Fibroblast of lung (primary cell): ENCODE results near the gene BCL7C. TPM values are rescaled to one million over a fixed set of nuclear protein-coding genes. Genes with fewer than 3 reads are reported as not detected.

Source experiments
- DNase-seq, 2 donors: peaks; one replicate each; pipeline versions ENCODE4 v3.0.0 to v3.0.0-alpha.2; 2010; ENCODE audit warnings: low read depth in 2 of 2
- H2AFZ ChIP-seq: 2 replicates; pipeline ENCODE4 v1.5.1; 2012; ENCODE audit warnings: low read length, control low read depth, inconsistent platforms
- H3K27ac ChIP-seq: 2 replicates; pipeline ENCODE4 v1.5.1; 2011; ENCODE audit warnings: low read length, control low read depth; ENCODE audit not compliant: insufficient read depth
- H3K27me3 ChIP-seq: 2 replicates; pipeline ENCODE4 v1.5.1; 2011; ENCODE audit warnings: mild to moderate bottlenecking, low read length; ENCODE audit not compliant: control insufficient read depth, insufficient read depth
- H3K36me3 ChIP-seq: 2 replicates; pipeline ENCODE4 v1.5.1; 2011; ENCODE audit warnings: low read length; ENCODE audit not compliant: control insufficient read depth, insufficient read depth
- H3K4me1 ChIP-seq: 2 replicates; pipeline ENCODE4 v1.5.1; 2011; ENCODE audit warnings: low read length; ENCODE audit not compliant: control insufficient read depth, insufficient read depth; ENCODE audit errors: extremely low read depth
- H3K4me2 ChIP-seq: 2 replicates; pipeline ENCODE4 v1.5.1; 2011; ENCODE audit warnings: low read length, control low read depth; ENCODE audit not compliant: insufficient read depth; ENCODE audit errors: extremely low read depth
- H3K4me3 ChIP-seq, 4 experiments: fragments of 200-600 bp in 1 of 4; sonication (generic) in 1 of 4; replicated peaks in 1 of 4; 2 replicates each; pipeline ENCODE4 v1.5.1; 2011 to 2016; ENCODE audit warnings: low read length in 4 of 4, low read depth in 3 of 4, mild to moderate bottlenecking in 3 of 4, control low read depth in 2 of 4, inconsistent platforms in 1 of 4, mixed read lengths in 1 of 4; ENCODE audit not compliant: insufficient read depth in 1 of 4; ENCODE audit errors: control extremely low read depth in 1 of 4
- H3K79me2 ChIP-seq: 2 replicates; pipeline ENCODE4 v1.5.1; 2012; ENCODE audit warnings: mild to moderate bottlenecking, low read length, inconsistent platforms; ENCODE audit not compliant: control insufficient read depth, insufficient read depth
- H3K9ac ChIP-seq: 2 replicates; pipeline ENCODE4 v1.5.1; 2011; ENCODE audit warnings: mild to moderate bottlenecking, low read length, control low read depth; ENCODE audit not compliant: insufficient read depth
- H3K9me3 ChIP-seq: 2 replicates; pipeline ENCODE4 v1.5.1; 2012; ENCODE audit warnings: low read depth, low read length; ENCODE audit not compliant: control insufficient read depth, insufficient read depth
- H4K20me1 ChIP-seq: 2 replicates; pipeline ENCODE4 v1.5.1; 2011; ENCODE audit warnings: low read length; ENCODE audit not compliant: control insufficient read depth, insufficient read depth; ENCODE audit errors: extremely low read depth
- CTCF ChIP-seq, 2 donors: IDR thresholded peaks in 1 of 2; conservative IDR thresholded peaks in 1 of 2; 1 replicate in 1 of 2; 2 replicates in 1 of 2; pipeline ENCODE4 v1.5.1; 2011 to 2012; ENCODE audit warnings: low read length in 2 of 2, control low read depth in 1 of 2, inconsistent platforms in 1 of 2, low read depth in 1 of 2, mild to moderate bottlenecking in 1 of 2
- EZH2 ChIP-seq: IDR thresholded peaks from 2 replicates; pipeline ENCODE4 v1.5.1; 2012; ENCODE audit warnings: low read length, control low read depth, mild to moderate bottlenecking; ENCODE audit errors: missing control alignments
- polyA plus RNA-seq, 2 donors: library from polyadenylated mRNA; depleted of rRNA in 1 of 2; stranded (reverse) in 1 of 2; unstranded in 1 of 2; fragments of >200 nt; gene quantifications; 2 replicates each; pipeline ENCODE4 v1.2.1, GENCODE V29; 2011 to 2012; ENCODE audit warnings: missing spikeins in 1 of 2
- total RNA-seq: library from RNA; depleted of rRNA; stranded (reverse); fragments of >200 nt; gene quantifications from 2 replicates; pipeline ENCODE4 v1.2.1, GENCODE V29; 2014

Gene BCL7C
- total and polyA plus RNA-seq, 2 donors (not counting 1 experiment from before 2014, with no cell fraction given): 25.6 to 28.2 TPM

GRCh38 chr16:30874821-30875717 is 18.8 kb downstream of the BCL7C start:
- H3K27me3 ChIP-seq: no peaks in the 10 kb centered on the region
- no peak for TF ChIP-seq CTCF (conservative IDR thresholded peaks at IDR 0.05 in 1 of 2, IDR thresholded peaks at IDR 0.05 in 1 of 2; ENCODE audit: low read depth in 1 of 2, low read length in 2 of 2)
- TF ChIP-seq EZH2: no peak
- peaks cover 10% of the 10 kb centered on the region for H3K79me2 ChIP-seq
- H3K4me2 ChIP-seq: peak overlapping the region; percentile 87
- peak overlapping the region; percentile 77 for H3K27ac ChIP-seq
- H2AFZ ChIP-seq: peak overlapping the region; percentile 77
- peaks cover 2% of the 10 kb centered on the region for H3K36me3 ChIP-seq
- H4K20me1 ChIP-seq: no peaks in the 10 kb centered on the region
- H3K9ac ChIP-seq: peak overlapping the region; percentile 74
- DNase-seq: peak; percentile 90
- H3K4me3 ChIP-seq: peak overlapping the region; percentile 50 to 90 (median 78)
- H3K4me1 ChIP-seq: peaks cover 7% of the 10 kb centered on the region
- no peaks in the 10 kb centered on the region for H3K9me3 ChIP-seq

GRCh38 chr16:30874244-30874820 is 19.5 kb downstream of the BCL7C start:
- peaks cover 7% of the 10 kb centered on the region for H3K4me1 ChIP-seq
- H4K20me1 ChIP-seq: no peaks in the 10 kb centered on the region
- peaks cover 10% of the 10 kb centered on the region for H3K79me2 ChIP-seq
- H3K4me2 ChIP-seq: peak overlapping the region; percentile 61
- DNase-seq: no peak
- H3K27ac ChIP-seq: peak overlapping the region; percentile 77
- no peaks in the 10 kb centered on the region for H3K9me3 ChIP-seq
- peak overlapping the region; percentile 77 for H2AFZ ChIP-seq
- H3K4me3 ChIP-seq: peak overlapping the region; percentile 50 to 90 (median 78)
- TF ChIP-seq CTCF (conservative IDR thresholded peaks at IDR 0.05 in 1 of 2, IDR thresholded peaks at IDR 0.05 in 1 of 2; ENCODE audit: low read depth in 1 of 2, low read length in 2 of 2) (no peak), EZH2 (no peak)
- no peaks in the 10 kb centered on the region for H3K27me3 ChIP-seq
- peak overlapping the region; percentile 74 for H3K9ac ChIP-seq
- peaks cover 2% of the 10 kb centered on the region for H3K36me3 ChIP-seq

- H3K9me3 ChIP-seq: no peaks in the 10 kb centered on the region
- no peaks in the 10 kb centered on the region for H3K27me3 ChIP-seq
- no peaks in the 10 kb centered on the region for H3K36me3 ChIP-seq
- TF ChIP-seq CTCF (conservative IDR thresholded peaks at IDR 0.05 in 1 of 2, IDR thresholded peaks at IDR 0.05 in 1 of 2; ENCODE audit: low read depth in 1 of 2, low read length in 2 of 2): no peak
- no peak for TF ChIP-seq EZH2
- no peaks in the 10 kb centered on the region for H3K4me1 ChIP-seq
- peaks cover 2% of the 10 kb centered on the region for H3K79me2 ChIP-seq
- H2AFZ ChIP-seq: no peak overlapping the region
- H3K4me2 ChIP-seq: no peak overlapping the region
- no peaks in the 10 kb centered on the region for H4K20me1 ChIP-seq
- DNase-seq: no peak
- H3K4me3 ChIP-seq: no peak overlapping the region
- no peak overlapping the region for H3K27ac ChIP-seq
- no peak overlapping the region for H3K9ac ChIP-seq
Measured at GRCh38 chr16:30870904-30871303, 23.0 kb downstream of the BCL7C start.
